SIG-M5 (cell line): ENCODE data around the gene HLX.
A peak's percentile ranks its signal among the peaks of the same experiment; 100 is the strongest.

Source experiments
- DNase-seq: peaks from one replicate; lab custom pipeline; 2025; lab: John Stamatoyannopoulos, UW

The HLX gene

GRCh38 chr1:220882061-220882891, 3.0 kb downstream of the HLX start:
- peak; percentile 94 for DNase-seq

- DNase-seq = no peak
Measured at GRCh38 chr1:220884109-220884980, 5.1 kb downstream of the HLX start.

- DNase-seq = no peak
Measured at GRCh38 chr1:220884981-220885918, 6.0 kb downstream of the HLX start.

- DNase-seq = no peak
Measured at GRCh38 chr1:220885971-220886370, 6.7 kb downstream of the HLX start.

DNA sequence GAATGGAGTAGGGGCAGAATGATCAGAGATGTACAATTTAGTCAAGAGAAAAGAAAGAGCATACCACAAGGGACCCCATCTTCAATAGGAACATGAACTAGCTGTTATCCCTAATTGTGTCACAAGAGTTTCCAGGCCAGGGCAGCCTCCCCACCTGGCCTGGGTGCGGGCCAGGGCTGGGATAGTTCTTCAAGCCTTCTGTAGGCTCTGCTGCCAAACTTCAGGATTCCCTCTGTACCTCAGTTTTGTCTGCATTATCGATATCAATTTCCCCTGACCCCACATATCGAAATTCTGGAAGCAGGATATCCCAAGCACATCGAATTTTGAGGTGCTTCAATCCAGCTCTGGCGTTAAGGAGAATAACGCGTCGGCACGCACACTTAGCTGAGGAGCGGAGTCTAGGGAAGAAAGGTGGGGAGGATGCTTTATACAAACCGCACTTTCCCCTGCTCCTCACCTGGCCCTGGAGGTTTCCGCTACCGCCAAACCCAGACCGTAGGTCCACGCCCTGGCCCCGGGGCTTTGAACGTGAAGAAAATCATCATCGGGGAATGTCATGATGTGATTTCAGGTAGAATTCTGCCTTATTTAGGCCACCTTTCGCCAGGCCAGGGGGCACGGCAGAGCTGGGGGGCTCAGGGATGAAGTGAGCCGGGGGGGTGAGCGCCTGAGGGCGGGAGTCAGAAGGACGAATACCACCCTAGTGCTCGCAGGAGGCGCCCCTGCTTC, 7.4 kb downstream of the HLX start:
- no peak for DNase-seq

DNA sequence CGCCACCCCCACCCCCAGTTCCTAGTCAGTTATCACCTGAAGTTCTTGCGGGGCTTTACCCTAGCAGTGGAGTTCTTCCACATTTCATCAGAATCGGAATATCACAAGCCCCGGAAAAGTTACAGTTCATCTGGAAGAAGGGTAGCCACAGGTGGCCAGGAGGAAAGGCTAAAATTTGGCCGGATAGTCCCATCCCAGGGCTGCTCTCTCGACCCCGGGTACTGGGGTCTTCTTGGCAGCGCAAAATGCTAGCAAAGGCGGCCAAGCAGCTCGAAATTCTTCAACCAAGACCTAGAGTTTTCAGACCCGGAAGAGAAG, 7.9 kb downstream of the HLX start:
- no peak for DNase-seq

- DNase-seq = no peak
Measured at GRCh38 chr1:220887520-220888416, 8.5 kb downstream of the HLX start.

GRCh38 chr1:220888417-220888986, 9.3 kb downstream of the HLX start:
- DNase-seq = no peak

GRCh38 chr1:220889333-220889732, 10.1 kb downstream of the HLX start:
- no peak for DNase-seq

GRCh38 chr1:220889848-220890287, 10.6 kb downstream of the HLX start:
- DNase-seq = no peak

GRCh38 chr1:220890602-220891001, 11.4 kb downstream of the HLX start:
- no peak for DNase-seq

DNA sequence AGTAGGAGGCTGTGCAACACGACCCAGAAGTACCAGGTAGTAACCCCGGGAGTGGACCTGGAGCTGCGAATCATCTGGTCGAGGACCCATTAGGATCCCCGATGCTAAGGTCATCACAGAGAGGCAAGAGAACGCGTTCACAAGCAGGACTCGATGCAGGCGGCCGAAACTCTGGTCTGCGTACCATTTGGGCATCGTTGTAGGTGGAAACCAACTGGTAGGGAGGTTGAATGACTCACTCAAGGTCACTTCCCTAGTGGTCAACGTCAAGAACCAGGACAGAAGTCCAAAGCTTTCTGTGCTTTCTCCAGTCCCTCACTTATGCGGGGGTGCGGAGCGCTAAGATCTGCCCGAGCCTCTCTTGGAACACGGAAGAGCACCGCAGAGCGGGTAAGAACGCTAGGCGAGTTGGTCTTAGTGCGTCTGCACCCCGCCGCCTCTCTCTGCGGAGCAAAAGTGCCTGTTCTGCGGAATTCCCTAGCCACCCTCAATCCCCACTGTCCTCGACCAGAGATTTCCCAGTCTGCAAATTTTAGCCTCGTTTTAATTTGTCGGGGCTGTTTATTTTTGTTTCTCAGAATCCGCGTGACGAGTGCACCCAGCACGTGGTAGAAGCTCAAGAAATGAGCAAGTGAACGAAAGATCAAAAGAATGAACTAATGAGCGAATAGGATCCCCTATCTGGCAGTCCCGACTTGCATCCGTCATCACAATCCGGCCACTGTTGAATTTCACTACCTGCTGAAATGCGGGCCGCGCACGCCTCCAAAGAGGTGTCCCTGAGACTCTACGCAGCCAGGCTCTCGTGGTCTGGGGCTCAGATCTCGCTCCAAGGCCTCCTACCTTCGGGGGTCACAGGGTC, 12.2 kb downstream of the HLX start:
- DNase-seq = no peak

- no peak for DNase-seq
Measured at GRCh38 chr1:220892086-220892376, 12.8 kb downstream of the HLX start.

DNA sequence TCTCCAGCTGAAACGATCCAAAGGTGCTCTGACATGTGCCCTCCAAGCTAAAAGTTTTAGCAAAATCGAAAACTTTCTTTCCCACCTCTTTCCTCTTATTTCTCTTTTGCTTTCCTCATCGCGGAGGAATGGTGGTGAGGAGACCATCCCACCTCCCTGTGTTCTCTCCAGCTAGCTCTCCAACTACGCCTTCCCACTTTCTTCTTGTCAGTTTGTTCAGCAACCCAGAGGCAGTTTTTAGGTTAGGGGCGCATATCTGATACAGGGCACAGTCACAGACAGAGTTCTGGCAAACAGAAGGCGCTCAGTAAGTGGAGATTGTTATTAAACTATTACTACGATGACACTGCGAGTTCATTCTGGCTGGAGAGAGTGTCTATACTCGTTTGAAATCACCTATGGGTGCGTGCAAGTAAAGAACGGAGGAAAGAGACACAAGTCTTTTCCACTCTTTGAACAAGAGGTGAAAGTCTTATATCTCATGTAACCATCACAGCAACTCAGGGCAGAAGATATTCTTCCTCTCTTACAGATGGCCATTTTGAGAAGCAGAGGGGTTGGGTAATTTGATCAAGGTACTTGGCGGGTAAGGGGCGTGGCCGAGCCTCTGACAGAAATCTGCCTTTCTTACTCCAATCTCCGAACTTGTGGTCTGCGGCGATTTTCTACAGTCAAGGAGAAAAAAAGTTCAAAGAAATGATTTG, 13.9 kb downstream of the HLX start:
- no peak for DNase-seq

- no peak for DNase-seq
Measured at GRCh38 chr1:220893701-220894024, 14.4 kb downstream of the HLX start.

GRCh38 chr1:220894025-220894923, 15.0 kb downstream of the HLX start:
- DNase-seq = no peak

GRCh38 chr1:220894924-220895256, 15.6 kb downstream of the HLX start:
- DNase-seq = no peak

- DNase-seq = no peak
Measured at GRCh38 chr1:220895412-220895946, 16.2 kb downstream of the HLX start.
